GM23248 (cell line): Measurements from ENCODE around the gene DOK7.

Experiments
- EZH2 ChIP-seq: fragments of 200-600 bp; sonication (generic); IDR thresholded peaks from 2 replicates; pipeline ENCODE4 v1.6.1; 2018; ENCODE audit warnings: antibody characterized with exemption, mild to moderate bottlenecking; ENCODE audit not compliant: insufficient read depth, poor library complexity, severe bottlenecking
- EZH2phosphoT487 ChIP-seq: fragments of 200-600 bp; sonication (generic); IDR thresholded peaks from 2 replicates; pipeline ENCODE4 v1.6.1; 2018; ENCODE audit warnings: antibody characterized with exemption, moderate library complexity, mild to moderate bottlenecking, low read depth; ENCODE audit not compliant: insufficient read depth

GRCh38 chr4:3440011-3440410 is 23.1 kb upstream of the DOK7 start:
- TF ChIP-seq EZH2: no peak
- no peak for TF ChIP-seq EZH2phosphoT487
